Breast epithelium (tissue), 4 donors: ENCODE data around the gene STXBP5. TPM values are rescaled to one million over a fixed set of nuclear protein-coding genes. Genes with fewer than 3 reads are reported as not detected.

ENCODE experiments used
- DNase-seq, 2 donors: peaks; one replicate each; pipeline ENCODE4 v3.0.0-alpha.2; 2019; ENCODE audit warnings: low spot score in 2 of 2
- H3K27ac ChIP-seq, 2 donors: fragments of 200-600 bp; sonication (generic) in 1 of 2; one replicate each; pipeline ENCODE4 v1.5.1; 2016 to 2019; ENCODE audit warnings: mild to moderate bottlenecking in 1 of 2
- H3K27me3 ChIP-seq, 2 donors: fragments of 200-600 bp; sonication (generic) in 1 of 2; one replicate each; pipeline versions ENCODE4 v1.5.1 to v1.6.0; 2017 to 2019; ENCODE audit warnings: control low read depth in 1 of 2, mild to moderate bottlenecking in 1 of 2
- H3K36me3 ChIP-seq: fragments of 200-600 bp; one replicate; pipeline ENCODE4 v1.5.1; 2019
- H3K4me1 ChIP-seq, 2 donors: fragments of 200-600 bp; sonication (generic); one replicate each; pipeline ENCODE4 v1.5.1; 2016 to 2019; ENCODE audit warnings: control low read depth in 1 of 2
- H3K4me3 ChIP-seq, 3 donors: fragments of 200-600 bp; sonication (generic); 1 replicate in 2 of 3; 2 replicates in 1 of 3; pipeline ENCODE4 v1.5.1; 2016 to 2019; ENCODE audit warnings: mild to moderate bottlenecking in 3 of 3, moderate library complexity in 2 of 3
- H3K9me3 ChIP-seq, 2 donors: fragments of 200-600 bp; sonication (generic) in 1 of 2; one replicate each; pipeline ENCODE4 v1.5.1; 2016 to 2019; ENCODE audit warnings: control low read depth in 1 of 2
- CTCF ChIP-seq, 3 donors: fragments of 450-650 bp; IDR thresholded peaks; one replicate each; pipeline ENCODE4 v1.5.1; 2016 to 2017; ENCODE audit warnings: antibody characterized with exemption in 3 of 3, mild to moderate bottlenecking in 3 of 3, moderate library complexity in 3 of 3
- POLR2A ChIP-seq: fragments of 450-650 bp; IDR thresholded peaks from one replicate; pipeline ENCODE4 v1.6.1; 2016; ENCODE audit warnings: antibody characterized with exemption, mild to moderate bottlenecking, moderate library complexity
- POLR2AphosphoS5 ChIP-seq, 3 donors: sonication (generic); formaldehyde crosslinking; IDR thresholded peaks; one replicate each; pipeline ENCODE4 v1.6.1; 2017; ENCODE audit warnings: antibody characterized with exemption in 3 of 3
- intact Hi-C: fragments of 100-400 bp; cut with DNase I; formaldehyde crosslinking; loops from one replicate; pipeline ENCODE4 v1.15.1; 2023; ENCODE audit warnings: low total_unique reads
- total RNA-seq, 3 donors: library from RNA; depleted of rRNA; stranded (reverse); fragments of >200 nt; gene quantifications; one replicate each; pipeline ENCODE4 v1.1.0, GENCODE V29; 2016

STXBP5 gene
- total RNA-seq, 3 donors from 2014 or later: 21.3 to 43.6 (median 26.9) TPM

DNA sequence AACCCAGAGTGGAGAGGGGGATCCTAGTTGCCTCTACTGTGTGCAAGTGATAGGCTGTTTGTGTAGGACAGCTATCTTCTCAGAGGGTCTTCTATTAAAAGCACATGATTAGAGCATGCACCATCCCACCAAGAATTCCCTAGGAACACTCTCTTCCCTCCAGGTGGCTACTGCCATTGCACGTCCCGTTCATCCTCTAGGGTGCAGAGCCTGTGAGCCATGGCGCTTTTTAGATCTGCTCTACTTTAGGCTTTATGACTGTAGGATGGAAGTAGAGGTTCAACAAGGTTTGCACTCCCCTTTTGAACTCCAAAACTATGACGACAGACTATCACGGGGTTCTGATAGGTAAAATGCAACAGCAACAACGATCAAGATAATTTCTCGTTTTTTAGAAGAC is 213.7 kb downstream of the STXBP5 start:
- no peaks in the 10 kb centered on the region for H3K27me3 ChIP-seq
- H3K36me3 ChIP-seq: no peaks in the 10 kb centered on the region
- TF ChIP-seq POLR2AphosphoS5 (IDR thresholded peaks at IDR 0.05): no peak
- no peak for TF ChIP-seq CTCF (IDR thresholded peaks at IDR 0.05)
- TF ChIP-seq POLR2A: no peak
- H3K27ac ChIP-seq: no peak overlapping the region
- no peaks in the 10 kb centered on the region for H3K4me1 ChIP-seq
- no peak overlapping the region for H3K4me3 ChIP-seq
- intact Hi-C loops: no loop called here
- no peak for DNase-seq
- H3K9me3 ChIP-seq: peaks cover 3 to 7% of the 10 kb centered on the region in 2 donors

GRCh38 chr6:147418523-147418922 is 214.3 kb downstream of the STXBP5 start:
- TF ChIP-seq POLR2A: no peak
- TF ChIP-seq POLR2AphosphoS5 (IDR thresholded peaks at IDR 0.05): no peak
- TF ChIP-seq CTCF (IDR thresholded peaks at IDR 0.05): no peak
- peaks cover 3 to 9% of the 10 kb centered on the region in 2 donors for H3K9me3 ChIP-seq
- no peak overlapping the region for H3K27ac ChIP-seq
- DNase-seq: no peak
- no peaks in the 10 kb centered on the region for H3K27me3 ChIP-seq
- H3K4me3 ChIP-seq: no peak overlapping the region
- H3K36me3 ChIP-seq: no peaks in the 10 kb centered on the region
- intact Hi-C loops: no loop called here
- H3K4me1 ChIP-seq: no peaks in the 10 kb centered on the region

DNA sequence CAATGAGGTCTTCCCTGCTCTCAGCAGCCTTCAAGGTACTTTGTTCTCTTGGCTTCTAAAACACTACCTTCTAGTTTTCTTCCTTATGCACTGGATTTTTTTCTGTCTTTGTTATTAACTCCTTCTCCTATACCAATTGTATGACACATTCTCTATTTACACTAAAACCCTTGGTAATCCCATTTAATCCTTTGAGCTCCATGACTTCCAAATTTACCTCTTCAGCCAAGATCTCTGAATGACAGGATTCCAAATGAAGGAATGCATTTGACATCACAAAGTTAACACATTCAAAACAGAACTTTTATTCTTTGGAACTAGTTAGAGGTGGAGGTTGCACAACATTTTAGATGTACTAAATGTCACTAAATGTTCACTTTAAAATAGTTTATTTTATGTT is 217.7 kb downstream of the STXBP5 start:
- Histone ChIP-seq H3K27me3 (no peaks in the 10 kb centered on the region), H3K27ac (no peak overlapping the region), H3K4me1 (no peaks in the 10 kb centered on the region), H3K9me3 (peaks cover 3 to 9% of the 10 kb centered on the region in 2 donors), H3K4me3 (no peak overlapping the region), H3K36me3 (no peaks in the 10 kb centered on the region)
- intact Hi-C loops: no loop called here
- DNase-seq: no peak
- no peak for TF ChIP-seq CTCF (IDR thresholded peaks at IDR 0.05)
- no peak for TF ChIP-seq POLR2AphosphoS5 (IDR thresholded peaks at IDR 0.05)
- no peak for TF ChIP-seq POLR2A

- DNase-seq: no peak
- no peak overlapping the region for H3K4me3 ChIP-seq
- H3K9me3 ChIP-seq: peaks cover 3 to 9% of the 10 kb centered on the region in 2 donors
- intact Hi-C loops: no loop called here
- no peaks in the 10 kb centered on the region for H3K36me3 ChIP-seq
- no peaks in the 10 kb centered on the region for H3K27me3 ChIP-seq
- H3K4me1 ChIP-seq: no peaks in the 10 kb centered on the region
- TF ChIP-seq POLR2AphosphoS5 (IDR thresholded peaks at IDR 0.05): no peak
- TF ChIP-seq CTCF (IDR thresholded peaks at IDR 0.05): no peak
- TF ChIP-seq POLR2A: no peak
- no peak overlapping the region for H3K27ac ChIP-seq
These were observed 218.9 kb downstream of the STXBP5 start for GRCh38 chr6:147423111-147423510.

DNA sequence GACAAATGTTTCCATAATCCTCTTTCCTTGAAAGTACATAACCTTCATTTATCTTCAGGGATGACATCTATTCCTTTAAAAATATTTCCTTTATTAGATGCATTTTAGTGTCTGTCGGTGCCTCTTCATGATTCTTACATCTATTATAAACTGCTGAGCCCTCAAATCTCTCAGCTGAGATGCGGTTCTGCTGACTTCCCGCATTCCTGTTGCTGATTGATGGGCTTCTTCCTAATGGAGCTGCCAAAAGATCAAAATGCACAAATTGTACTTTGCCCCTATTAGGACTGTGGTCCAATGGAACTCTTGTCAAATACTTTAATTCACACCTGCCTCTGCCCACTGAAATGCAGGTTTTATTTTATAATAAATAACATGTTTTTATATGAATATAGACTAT is 225.6 kb downstream of the STXBP5 start:
- TF ChIP-seq POLR2A (no peak), CTCF (IDR thresholded peaks at IDR 0.05) (no peak), POLR2AphosphoS5 (IDR thresholded peaks at IDR 0.05) (no peak)
- no peak for DNase-seq
- no peaks in the 10 kb centered on the region for H3K9me3 ChIP-seq
- H3K27ac ChIP-seq: no peak overlapping the region
- no peaks in the 10 kb centered on the region for H3K27me3 ChIP-seq
- intact Hi-C loops: no loop called here
- no peak overlapping the region for H3K4me3 ChIP-seq
- H3K4me1 ChIP-seq: no peaks in the 10 kb centered on the region
- no peaks in the 10 kb centered on the region for H3K36me3 ChIP-seq
